Stomach (tissue), 4 donors: Measurements from ENCODE around the gene TMEM208.

Source experiments
- POLR2A ChIP-seq, 4 donors: fragments of 450-650 bp; IDR thresholded peaks; one replicate each; pipeline ENCODE4 v1.6.1; 2016; ENCODE audit warnings: antibody characterized with exemption in 4 of 4, control low read depth in 2 of 4, mild to moderate bottlenecking in 1 of 4, moderate library complexity in 1 of 4
- TF ChIP-seq, protein P1 (sequence below), 7 experiments: fragments of 450-650 bp in 4 of 7; fragments of 200-600 bp in 3 of 7; sonication (generic) in 3 of 7; IDR thresholded peaks; one replicate each; pipeline ENCODE4 v1.5.1; 2016 to 2019; ENCODE audit warnings: antibody characterized with exemption in 7 of 7, control low read depth in 2 of 7, mild to moderate bottlenecking in 1 of 7

GRCh38 chr16:67196881-67197280, 30.0 kb upstream of the TMEM208 start:
- TF ChIP-seq, protein P1, sequence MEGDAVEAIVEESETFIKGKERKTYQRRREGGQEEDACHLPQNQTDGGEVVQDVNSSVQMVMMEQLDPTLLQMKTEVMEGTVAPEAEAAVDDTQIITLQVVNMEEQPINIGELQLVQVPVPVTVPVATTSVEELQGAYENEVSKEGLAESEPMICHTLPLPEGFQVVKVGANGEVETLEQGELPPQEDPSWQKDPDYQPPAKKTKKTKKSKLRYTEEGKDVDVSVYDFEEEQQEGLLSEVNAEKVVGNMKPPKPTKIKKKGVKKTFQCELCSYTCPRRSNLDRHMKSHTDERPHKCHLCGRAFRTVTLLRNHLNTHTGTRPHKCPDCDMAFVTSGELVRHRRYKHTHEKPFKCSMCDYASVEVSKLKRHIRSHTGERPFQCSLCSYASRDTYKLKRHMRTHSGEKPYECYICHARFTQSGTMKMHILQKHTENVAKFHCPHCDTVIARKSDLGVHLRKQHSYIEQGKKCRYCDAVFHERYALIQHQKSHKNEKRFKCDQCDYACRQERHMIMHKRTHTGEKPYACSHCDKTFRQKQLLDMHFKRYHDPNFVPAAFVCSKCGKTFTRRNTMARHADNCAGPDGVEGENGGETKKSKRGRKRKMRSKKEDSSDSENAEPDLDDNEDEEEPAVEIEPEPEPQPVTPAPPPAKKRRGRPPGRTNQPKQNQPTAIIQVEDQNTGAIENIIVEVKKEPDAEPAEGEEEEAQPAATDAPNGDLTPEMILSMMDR (IDR thresholded peaks at IDR 0.05) = no peak
- TF ChIP-seq POLR2A (IDR thresholded peaks at IDR 0.05) = no peak
